ENCODE results near the gene TFAP2E.
A peak's percentile ranks its signal among the peaks of the same experiment; 100 is the strongest.

The TFAP2E gene

DNA sequence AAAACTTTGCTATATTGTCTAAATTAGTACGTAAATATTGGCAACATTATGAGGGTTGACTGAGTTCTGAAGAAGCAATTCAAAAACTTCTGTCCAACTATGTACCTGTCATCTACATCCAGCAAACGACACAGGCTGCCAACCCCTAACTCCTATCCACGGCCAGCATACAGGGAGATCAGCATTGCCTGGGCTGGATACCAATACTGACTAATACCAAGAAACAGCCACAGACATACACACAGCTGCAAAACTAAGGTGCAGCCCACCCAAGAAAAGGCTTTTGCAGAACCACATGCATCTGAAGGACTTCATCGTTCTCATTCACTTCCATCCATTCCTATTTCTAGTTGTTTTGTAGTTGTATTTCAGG, 17.9 kb upstream of the TFAP2E start:
- peak overlapping the region; percentile 75 for H3K4ac ChIP-seq (ENCODE audit: low read depth, low read length)
- H2BK12ac ChIP-seq (ENCODE audit: low read length): no peak overlapping the region
- H2BK120ac ChIP-seq (ENCODE audit: insufficient read depth, low read length, poor library complexity): no peak overlapping the region
- H3K27me3 ChIP-seq (ENCODE audit: insufficient read depth, low read length): no peaks in the 10 kb centered on the region
- H3K18ac ChIP-seq (ENCODE audit: low read length): no peak overlapping the region
- no peak overlapping the region for H3K4me3 ChIP-seq (ENCODE audit: low read depth, low read length)
- H3K23ac ChIP-seq (ENCODE audit: low read length): no peak overlapping the region
- no peak for DNase-seq
- peaks cover 9% of the 10 kb centered on the region for H3K79me1 ChIP-seq (ENCODE audit: low read length)
- no CpG with 5 or more reads among the region's 4 CpGs for WGBS (ENCODE audit: extremely low coverage, insufficient coverage, insufficient read length)
- H3K9ac ChIP-seq (ENCODE audit: low read length): no peak overlapping the region
- H3K14ac ChIP-seq (ENCODE audit: low read length): no peak overlapping the region
- no peaks in the 10 kb centered on the region for H3K9me3 ChIP-seq (ENCODE audit: insufficient read depth, low read depth, low read length)
- H2AK5ac ChIP-seq (ENCODE audit: low read length): no peak overlapping the region
- H4K91ac ChIP-seq (ENCODE audit: low read depth, low read length): no peak overlapping the region
- H3K4me2 ChIP-seq (ENCODE audit: low read length): no peak overlapping the region
- peaks cover 8% of the 10 kb centered on the region for H3K79me2 ChIP-seq (ENCODE audit: control insufficient read depth, insufficient read depth, low read length, poor library complexity)
- H4K12ac ChIP-seq (ENCODE audit: low read depth, low read length): no peak overlapping the region
- no peak overlapping the region for H2BK5ac ChIP-seq (ENCODE audit: low read depth, low read length, poor library complexity)
- H3K36me3 ChIP-seq (ENCODE audit: control insufficient read depth in 1 of 2, insufficient read depth in 2 of 2, low read length in 2 of 2): peaks cover 5 to 11% of the 10 kb centered on the region in 2 experiments
- no peak overlapping the region for H3K27ac ChIP-seq (ENCODE audit: low read depth, low read length)
- peaks cover 4 to 12% of the 10 kb centered on the region in 2 experiments for H3K4me1 ChIP-seq (ENCODE audit: control insufficient read depth in 1 of 2, insufficient read depth in 2 of 2, low read length in 2 of 2)
- no peak overlapping the region for H2AFZ ChIP-seq (ENCODE audit: insufficient read depth, low read length, poor library complexity)
- H4K8ac ChIP-seq (ENCODE audit: low read depth, low read length): no peak overlapping the region

DNA sequence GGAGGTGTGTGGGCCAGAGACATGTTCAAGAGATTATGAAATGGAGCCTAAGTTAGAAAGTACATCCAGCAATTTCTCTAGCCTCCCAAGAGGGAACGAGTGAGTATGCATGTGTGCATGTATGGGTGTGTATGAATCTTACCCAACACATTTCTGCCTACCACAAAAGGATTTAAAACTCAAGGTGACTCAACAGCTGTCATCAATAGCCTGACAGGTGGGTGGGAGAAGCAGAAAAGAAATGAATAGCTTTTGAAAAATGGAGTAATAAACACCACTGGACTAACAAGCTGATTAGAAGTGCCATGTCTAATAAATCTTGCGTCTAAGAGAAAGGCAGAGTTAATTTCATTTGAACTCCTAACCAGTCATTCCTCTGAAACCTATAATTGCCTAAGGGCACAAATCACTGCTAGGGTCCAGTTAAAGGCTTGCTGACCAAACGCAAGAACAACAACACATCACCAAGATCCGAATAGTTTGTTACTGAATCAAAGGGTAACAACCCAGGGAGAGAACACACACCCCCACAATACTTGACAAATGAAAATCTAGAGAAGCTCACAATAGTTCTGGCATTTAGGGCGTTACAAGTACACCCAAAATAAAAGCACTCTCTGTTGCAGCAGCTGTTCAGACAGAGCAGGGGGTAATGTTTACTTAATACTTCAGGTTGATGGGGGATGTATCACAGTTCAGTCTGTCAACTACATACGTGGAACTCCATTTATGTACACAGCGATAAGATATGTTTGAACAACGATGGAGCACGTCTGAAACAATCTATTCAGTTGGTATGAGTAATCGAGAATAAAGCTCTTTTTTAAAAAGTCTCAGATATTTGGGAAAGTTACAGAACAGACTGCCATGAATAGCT, 17.3 kb upstream of the TFAP2E start:
- no CpG with 5 or more reads among the region's 10 CpGs for WGBS (ENCODE audit: extremely low coverage, insufficient coverage, insufficient read length)
- Histone ChIP-seq H2BK12ac (ENCODE audit: low read length) (no peak overlapping the region), H2BK5ac (ENCODE audit: low read depth, low read length, poor library complexity) (no peak overlapping the region), H3K18ac (ENCODE audit: low read length) (no peak overlapping the region), H3K27me3 (ENCODE audit: insufficient read depth, low read length) (no peaks in the 10 kb centered on the region), H3K4me3 (ENCODE audit: low read depth, low read length) (no peak overlapping the region), H3K4me1 (ENCODE audit: control insufficient read depth in 1 of 2, insufficient read depth in 2 of 2, low read length in 2 of 2) (peaks cover 4 to 12% of the 10 kb centered on the region in 2 experiments), H3K14ac (ENCODE audit: low read length) (no peak overlapping the region), H3K9ac (ENCODE audit: low read length) (no peak overlapping the region), H4K91ac (ENCODE audit: low read depth, low read length) (no peak overlapping the region), H3K36me3 (ENCODE audit: control insufficient read depth in 1 of 2, insufficient read depth in 2 of 2, low read length in 2 of 2) (peaks cover 10 to 17% of the 10 kb centered on the region in 2 experiments), H3K79me2 (ENCODE audit: control insufficient read depth, insufficient read depth, low read length, poor library complexity) (peaks cover 8% of the 10 kb centered on the region), H4K12ac (ENCODE audit: low read depth, low read length) (no peak overlapping the region), H4K8ac (ENCODE audit: low read depth, low read length) (no peak overlapping the region), H2AK5ac (ENCODE audit: low read length) (no peak overlapping the region), H3K27ac (ENCODE audit: low read depth, low read length) (no peak overlapping the region), H3K9me3 (ENCODE audit: insufficient read depth, low read depth, low read length) (no peaks in the 10 kb centered on the region), H2BK120ac (ENCODE audit: insufficient read depth, low read length, poor library complexity) (no peak overlapping the region), H3K79me1 (ENCODE audit: low read length) (peaks cover 9% of the 10 kb centered on the region), H2AFZ (ENCODE audit: insufficient read depth, low read length, poor library complexity) (no peak overlapping the region), H3K23ac (ENCODE audit: low read length) (no peak overlapping the region), H3K4me2 (ENCODE audit: low read length) (no peak overlapping the region), H3K4ac (ENCODE audit: low read depth, low read length) (no peak overlapping the region)
- no peak for DNase-seq

DNA sequence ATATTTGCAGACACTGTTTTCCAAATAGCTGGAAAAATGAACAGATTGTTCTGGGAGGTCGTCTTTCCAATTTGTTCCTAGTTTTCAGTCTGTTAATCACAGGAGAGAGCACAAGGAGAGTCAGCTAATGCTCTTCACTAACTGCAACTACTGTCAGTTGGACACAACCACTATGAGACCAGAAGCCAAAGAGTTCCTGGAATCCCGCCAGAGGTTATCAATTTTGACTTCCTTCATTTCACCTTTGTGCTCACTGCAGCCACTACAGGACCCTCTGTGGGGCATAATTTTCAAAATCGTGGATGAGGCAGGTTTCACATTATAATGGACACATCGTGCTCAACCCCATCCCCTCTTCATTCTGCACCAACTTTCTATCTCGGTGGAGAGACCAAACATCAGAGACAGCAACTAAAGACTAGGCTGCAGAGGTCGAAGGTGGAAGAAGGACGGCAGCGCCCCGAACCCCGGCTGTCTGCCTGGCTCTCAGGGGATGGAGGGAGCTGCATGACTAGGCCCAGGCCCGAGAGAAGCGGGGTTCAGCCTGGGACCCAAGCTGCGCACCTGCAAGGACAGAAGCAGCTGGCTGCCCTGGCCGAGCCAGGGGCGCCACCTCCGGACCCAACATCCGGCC, 16.5 kb upstream of the TFAP2E start:
- Histone ChIP-seq H4K12ac (ENCODE audit: low read depth, low read length) (peak overlapping the region; percentile 22), H3K4ac (ENCODE audit: low read depth, low read length) (peak overlapping the region; percentile 8), H4K91ac (ENCODE audit: low read depth, low read length) (peak overlapping the region; percentile 5), H3K4me2 (ENCODE audit: low read length) (peak overlapping the region; percentile 76), H3K79me1 (ENCODE audit: low read length) (peaks cover 9% of the 10 kb centered on the region), H3K23ac (ENCODE audit: low read length) (no peak overlapping the region), H3K79me2 (ENCODE audit: control insufficient read depth, insufficient read depth, low read length, poor library complexity) (peaks cover 8% of the 10 kb centered on the region), H3K14ac (ENCODE audit: low read length) (no peak overlapping the region), H4K8ac (ENCODE audit: low read depth, low read length) (peak overlapping the region; percentile 98), H2AK5ac (ENCODE audit: low read length) (no peak overlapping the region), H2BK12ac (ENCODE audit: low read length) (no peak overlapping the region), H3K4me3 (ENCODE audit: low read depth, low read length) (peak overlapping the region; percentile 97), H2BK5ac (ENCODE audit: low read depth, low read length, poor library complexity) (no peak overlapping the region), H2BK120ac (ENCODE audit: insufficient read depth, low read length, poor library complexity) (no peak overlapping the region), H3K18ac (ENCODE audit: low read length) (peak overlapping the region; percentile 65), H2AFZ (ENCODE audit: insufficient read depth, low read length, poor library complexity) (peak overlapping the region; percentile 48), H3K9me3 (ENCODE audit: insufficient read depth, low read depth, low read length) (peaks cover 3% of the 10 kb centered on the region), H3K9ac (ENCODE audit: low read length) (peak overlapping the region; percentile 39), H3K36me3 (ENCODE audit: control insufficient read depth in 1 of 2, insufficient read depth in 2 of 2, low read length in 2 of 2) (peaks cover 11 to 24% of the 10 kb centered on the region in 2 experiments), H3K27ac (ENCODE audit: low read depth, low read length) (peak overlapping the region; percentile 98), H3K4me1 (ENCODE audit: control insufficient read depth in 1 of 2, insufficient read depth in 2 of 2, low read length in 2 of 2) (peaks cover 4 to 12% of the 10 kb centered on the region in 2 experiments), H3K27me3 (ENCODE audit: insufficient read depth, low read length) (no peaks in the 10 kb centered on the region)
- no CpG with 5 or more reads among the region's 17 CpGs for WGBS (ENCODE audit: extremely low coverage, insufficient coverage, insufficient read length)
- DNase-seq: no peak

DNA sequence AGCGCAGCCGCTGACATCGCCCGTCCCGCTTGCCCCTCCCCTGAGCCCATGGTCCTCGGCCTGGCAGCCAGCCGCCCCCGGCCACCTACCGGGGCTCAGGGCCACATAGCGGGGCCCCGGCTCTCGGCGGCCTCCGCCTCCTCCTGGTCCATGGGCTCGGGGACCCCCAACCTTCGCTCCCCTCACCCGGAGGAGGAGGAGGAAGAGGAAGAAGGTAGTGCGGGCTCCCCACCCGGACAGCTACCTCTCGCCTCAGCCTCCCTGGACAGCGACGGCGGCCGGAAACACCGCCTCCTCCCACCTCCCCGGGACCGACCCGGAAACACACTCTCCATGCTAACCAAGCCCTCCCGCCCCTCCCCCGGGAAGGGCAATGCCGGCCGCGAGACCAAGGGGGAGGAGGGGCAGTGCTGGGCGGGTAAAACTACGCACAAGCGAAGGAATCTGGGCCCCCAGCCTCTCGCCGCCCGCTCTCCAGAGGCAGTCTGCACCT, 15.9 kb upstream of the TFAP2E start, which contains the start of gene KIAA0319L:
Gene KIAA0319L (minus strand): TSS at position 286 of the 493 bp plus-strand sequence. CDS start 2,912 bp downstream, outside the sequence.
- peak; percentile 68 to 83 for DNase-seq
- no peak within 1 kb of the TSS for H2AK5ac ChIP-seq (ENCODE audit: low read length)
- WGBS (ENCODE audit: extremely low coverage, insufficient coverage, insufficient read length): no CpG with 5 or more reads among the region's 39 CpGs

More for the DNA sequence above, 15.9 kb upstream of the TFAP2E start, which contains the start of gene KIAA0319L:
- Histone ChIP-seq H3K4me3 (ENCODE audit: low read depth, low read length) (peak within 1 kb of the TSS; percentile 97), H3K9me3 (ENCODE audit: insufficient read depth, low read depth, low read length) (peaks cover 3% of the 10 kb centered on the region), H3K4ac (ENCODE audit: low read depth, low read length) (peak within 1 kb of the TSS; percentile 76), H3K18ac (ENCODE audit: low read length) (peak within 1 kb of the TSS; percentile 92), H3K14ac (ENCODE audit: low read length) (peak within 1 kb of the TSS; percentile 96), H2BK5ac (ENCODE audit: low read depth, low read length, poor library complexity) (peak within 1 kb of the TSS; percentile 97), H3K9ac (ENCODE audit: low read length) (peak within 1 kb of the TSS; percentile 95), H2BK12ac (ENCODE audit: low read length) (no peak within 1 kb of the TSS), H2AFZ (ENCODE audit: insufficient read depth, low read length, poor library complexity) (peak within 1 kb of the TSS; percentile 81), H3K4me2 (ENCODE audit: low read length) (peak within 1 kb of the TSS; percentile 87), H4K91ac (ENCODE audit: low read depth, low read length) (peak within 1 kb of the TSS; percentile 98), H2BK120ac (ENCODE audit: insufficient read depth, low read length, poor library complexity) (peak within 1 kb of the TSS; percentile 93), H3K79me1 (ENCODE audit: low read length) (peaks cover 9% of the 10 kb centered on the region), H3K23ac (ENCODE audit: low read length) (no peak within 1 kb of the TSS), H4K12ac (ENCODE audit: low read depth, low read length) (peak within 1 kb of the TSS; percentile 91), H3K4me1 (ENCODE audit: control insufficient read depth in 1 of 2, insufficient read depth in 2 of 2, low read length in 2 of 2) (peaks cover 4 to 12% of the 10 kb centered on the region in 2 experiments), H3K79me2 (ENCODE audit: control insufficient read depth, insufficient read depth, low read length, poor library complexity) (peaks cover 8% of the 10 kb centered on the region), H3K27me3 (ENCODE audit: insufficient read depth, low read length) (no peaks in the 10 kb centered on the region), H3K36me3 (ENCODE audit: control insufficient read depth in 1 of 2, insufficient read depth in 2 of 2, low read length in 2 of 2) (peaks cover 10 to 25% of the 10 kb centered on the region in 2 experiments), H4K8ac (ENCODE audit: low read depth, low read length) (peak within 1 kb of the TSS; percentile 98), H3K27ac (ENCODE audit: low read depth, low read length) (peak within 1 kb of the TSS; percentile 98)
